ENCODE measurements around the gene UBR4. TPM values are rescaled to one million over a fixed set of nuclear protein-coding genes. Genes with fewer than 3 reads are reported as not detected.

The UBR4 gene
- total and polyA plus RNA-seq, 2 of the 8 experiments (the other 6 are each of a cell fraction or from before 2014, with no cell fraction given), result 139 to 152 TPM

GRCh38 chr1:19110257-19110927 is 99.7 kb downstream of the UBR4 start:
- no peak overlapping the region; the same call in 1 of the 2 replicates for H4K8ac ChIP-seq (ENCODE audit: extremely low read depth, insufficient read depth, low read length)
- ChIA-PET POLR2A (ENCODE audit: partially characterized antibody) (no interaction called here), CTCF (ENCODE audit: partially characterized antibody) (interaction anchor here (0.6 to 1.4 kb wide), 4 partner anchors 11 to 459 kb away, joined by 3 read pairs; no protein-coding TSS in a partner anchor)
- peaks cover 7 to 13% of the 10 kb centered on the region in 2 experiments for H4K20me1 ChIP-seq (replicated peaks in 1 of 2; ENCODE audit: control insufficient read depth in 1 of 2, insufficient read depth in 2 of 2, low read length in 2 of 2)
- H3K14ac ChIP-seq (ENCODE audit: insufficient read length), result no peak overlapping the region
- no peak overlapping the region for H4K5ac ChIP-seq (ENCODE audit: insufficient read length, low read depth, low read length)
- no peaks in the 10 kb centered on the region for H3K27me3 ChIP-seq (replicated peaks in 1 of 4; ENCODE audit: control insufficient read depth in 3 of 4, extremely low read depth in 1 of 4, insufficient read depth in 3 of 4, low read length in 3 of 4)
- H2BK5ac ChIP-seq (ENCODE audit: low read depth, low read length), result no peak overlapping the region
- H2AK5ac ChIP-seq (ENCODE audit: low read depth, low read length), result no peak overlapping the region
- H3K4me2 ChIP-seq (ENCODE audit: insufficient read depth in 1 of 2, low read depth in 2 of 2, low read length in 2 of 2), result no peak overlapping the region
- DNase-seq (ENCODE audit: low read depth in 1 of 2, low spot score in 2 of 2) (no peak), FAIRE-seq (no peak)
- no peak overlapping the region for H2BK15ac ChIP-seq (ENCODE audit: low read length)
- WGBS, 2 experiments (ENCODE audit: extremely low coverage in 1 of 2, insufficient coverage in 1 of 2, insufficient read length in 1 of 2, insufficient replicate concordance in 2 of 2, low coverage in 1 of 2, low lambda C conversion rate in 2 of 2, missing lambda C conversion rate in 1 of 2), result 94% methylated on average over 11 of the region's 11 CpGs; no CpG with 5 or more reads in 1 of the 2 experiments
- H4K91ac ChIP-seq (replicated peaks; ENCODE audit: insufficient read length, low read length), result no peak overlapping the region
- H3K4me3 ChIP-seq (ENCODE audit: extremely low read depth in 1 of 4, insufficient read depth in 2 of 4, low read depth in 3 of 4, low read length in 4 of 4), result no peak overlapping the region
- H3K18ac ChIP-seq (ENCODE audit: extremely low read depth, low read length), result no peak overlapping the region
- H3K4ac ChIP-seq (replicated peaks; ENCODE audit: insufficient read length, low read depth, low read length), result no peak overlapping the region
- no peak overlapping the region for H2BK20ac ChIP-seq (ENCODE audit: low read length)
- peaks cover 75 to 96% (median 87%) of the 10 kb centered on the region in 4 experiments for H3K36me3 ChIP-seq (ENCODE audit: control insufficient read depth in 2 of 4, insufficient read depth in 4 of 4, low read length in 3 of 4)
- H2BK120ac ChIP-seq (replicated peaks; ENCODE audit: low read depth, low read length), result no peak overlapping the region
- H2BK12ac ChIP-seq (ENCODE audit: low read depth, low read length), result no peak overlapping the region
- H2AFZ ChIP-seq (ENCODE audit: low read length), result no peak overlapping the region
- H3K23ac ChIP-seq (ENCODE audit: insufficient read length), result no peak overlapping the region
- H3K23me2 ChIP-seq (ENCODE audit: low read depth, low read length), result no peaks in the 10 kb centered on the region
- no peak overlapping the region for H3K27ac ChIP-seq (ENCODE audit: low read depth, low read length)
- H3K9ac ChIP-seq (replicated peaks in 1 of 4; ENCODE audit: extremely low read depth in 1 of 4, low read depth in 3 of 4, low read length in 3 of 4), result no peak overlapping the region
- H3K79me2 ChIP-seq (ENCODE audit: control insufficient read depth in 1 of 2, insufficient read depth in 2 of 2, low read length in 2 of 2), result no peaks in the 10 kb centered on the region
- no peaks in the 10 kb centered on the region for H3K9me3 ChIP-seq (ENCODE audit: insufficient read depth in 2 of 2, low read depth in 1 of 2, low read length in 1 of 2)
- no peak overlapping the region for H3K56ac ChIP-seq (replicated peaks; ENCODE audit: insufficient read length, low read depth, low read length)
- no peaks in the 10 kb centered on the region; the same call in 1 of the 2 replicates for H3K79me1 ChIP-seq (ENCODE audit: low read depth, low read length)
- no peaks in the 10 kb centered on the region for H3K4me1 ChIP-seq (replicated peaks in 1 of 4; ENCODE audit: control insufficient read depth in 3 of 4, insufficient read depth in 4 of 4, low read length in 3 of 4)
- TF ChIP-seq TCF12 (IDR thresholded peaks at IDR 0.05; ENCODE audit: low read depth, low read length) (no peak), TAF7 (optimal IDR thresholded peaks at IDR 0.05; ENCODE audit: borderline replicate concordance, low read depth, low read length) (no peak), EGR1 (IDR thresholded peaks at IDR 0.05; ENCODE audit: borderline replicate concordance, low read depth, low read length) (no peak), MAFK (IDR thresholded peaks at IDR 0.05; ENCODE audit: low read depth, low read length) (no peak), NRF1 (IDR thresholded peaks at IDR 0.05; ENCODE audit: low read depth, low read length) (no peak), TBP (IDR thresholded peaks at IDR 0.05; ENCODE audit: low read depth, low read length) (no peak), NANOG (IDR thresholded peaks at IDR 0.05; ENCODE audit: insufficient read depth, low read depth, low read length, poor library complexity, severe bottlenecking) (no peak), USF2 (IDR thresholded peaks at IDR 0.05; ENCODE audit: low read length) (no peak), RBBP5 (IDR thresholded peaks at IDR 0.05; ENCODE audit: borderline replicate concordance, low read depth, low read length) (no peak), CEBPB (IDR thresholded peaks at IDR 0.05; ENCODE audit: low read depth, low read length) (no peak), SP1 (IDR thresholded peaks at IDR 0.05; ENCODE audit: low read depth, low read length) (no peak), SIRT6 (IDR thresholded peaks at IDR 0.05; ENCODE audit: low read length) (no peak)
